HepG2 (cell line): ENCODE results near the gene PPFIA3. TPM values are rescaled to one million over a fixed set of nuclear protein-coding genes. Genes with fewer than 3 reads are reported as not detected.

Experiments
- ATF3 ChIP-seq: sonication (generic); formaldehyde crosslinking; IDR thresholded peaks from 2 replicates; pipeline ENCODE4 v1.4.0; 2020; ENCODE audit warnings: missing genetic modification reagents
- ATF5 ChIP-seq: sonication (generic); formaldehyde crosslinking; IDR thresholded peaks from 2 replicates; pipeline ENCODE4 v1.4.0; 2020; ENCODE audit warnings: mild to moderate bottlenecking, low read depth, missing genetic modification reagents
- CREB3 ChIP-seq: sonication (generic); formaldehyde crosslinking; IDR thresholded peaks from 2 replicates; pipeline ENCODE4 v1.5.0; 2020; ENCODE audit warnings: missing genetic modification reagents
- ERF ChIP-seq: IDR thresholded peaks from 2 replicates; pipeline ENCODE4 v1.6.1; 2018; ENCODE audit warnings: missing biosample characterization, missing genetic modification reagents
- GTF3A ChIP-seq: sonication (generic); formaldehyde crosslinking; conservative IDR thresholded peaks from 2 replicates; pipeline ENCODE4 v1.4.0; 2020; ENCODE audit warnings: mild to moderate bottlenecking, missing genetic modification reagents
- NFE2L2 ChIP-seq: fragments of 150-350 bp; IDR thresholded peaks from 2 replicates; pipeline ENCODE4 v1.6.1; 2014; ENCODE audit warnings: low read length
- PITX1 ChIP-seq: sonication (generic); formaldehyde crosslinking; IDR thresholded peaks from 2 replicates; pipeline ENCODE4 v1.5.1; 2020; ENCODE audit warnings: mild to moderate bottlenecking, missing genetic modification reagents
- POLR2AphosphoS2 ChIP-seq: IDR thresholded peaks from 2 replicates; pipeline ENCODE4 v1.6.1; 2011; ENCODE audit warnings: low read depth, low read length, improper control_type of control experiment
- TAF15 ChIP-seq: fragments of 200-400 bp; formaldehyde crosslinking; IDR thresholded peaks from one replicate; pipeline ENCODE4 v1.6.1; 2018; ENCODE audit warnings: mild to moderate bottlenecking, low read depth, low read length; ENCODE audit not compliant: poor library complexity, severe bottlenecking
- ZBTB4 ChIP-seq: sonication (generic); formaldehyde crosslinking; IDR thresholded peaks from 2 replicates; pipeline ENCODE4 v1.4.0; 2020; ENCODE audit warnings: missing genetic modification reagents, mild to moderate bottlenecking, borderline replicate concordance
- ZFP62 ChIP-seq: sonication (generic); formaldehyde crosslinking; IDR thresholded peaks from 2 replicates; pipeline ENCODE4 v1.4.0; 2020; ENCODE audit warnings: missing genetic modification reagents
- ZNF10 ChIP-seq: sonication (generic); formaldehyde crosslinking; IDR thresholded peaks from 2 replicates; pipeline ENCODE4 v1.4.0; 2020; ENCODE audit warnings: mild to moderate bottlenecking, low read depth, missing genetic modification reagents, borderline replicate concordance
- ZNF101 ChIP-seq: sonication (generic); formaldehyde crosslinking; IDR thresholded peaks from 2 replicates; pipeline ENCODE4 v1.4.0; 2020; ENCODE audit warnings: mild to moderate bottlenecking, low read depth, missing genetic modification reagents, borderline replicate concordance
- ZNF263 ChIP-seq: sonication (generic); formaldehyde crosslinking; IDR thresholded peaks from 2 replicates; pipeline ENCODE4 v1.4.0; 2020; ENCODE audit warnings: missing genetic modification reagents
- ZNF44 ChIP-seq: sonication (generic); formaldehyde crosslinking; IDR thresholded peaks from 2 replicates; pipeline ENCODE4 v1.5.1; 2020; ENCODE audit warnings: mild to moderate bottlenecking, missing genetic modification reagents
- ZNF570 ChIP-seq: sonication (generic); formaldehyde crosslinking; IDR thresholded peaks from 2 replicates; pipeline ENCODE4 v1.4.0; 2020; ENCODE audit warnings: mild to moderate bottlenecking, missing genetic modification reagents, borderline replicate concordance
- polyA plus RNA-seq, 8 experiments: library from polyadenylated mRNA; depleted of rRNA in 3 of 8; stranded (reverse) in 7 of 8; unstranded in 1 of 8; fragments of >200 nt; fragmentation: Illumina TruSeq in 4 of 8; extraction: Trizol in 4 of 8; gene quantifications; 2 replicates each; pipeline versions ENCODE4 v1.2.1 to v1.2.3, GENCODE V29; 2011 to 2016; ENCODE audit warnings: low read depth in 4 of 8, missing spikeins in 1 of 8, mixed read lengths in 1 of 8; ENCODE audit not compliant: insufficient read depth in 1 of 8
- total RNA-seq, 5 experiments: library from RNA; depleted of rRNA; stranded (reverse); fragments of >200 nt; fragmentation: Illumina TruSeq; extraction: Trizol; gene quantifications; 2 replicates each; pipeline ENCODE4 v1.2.3, GENCODE V29; 2016; ENCODE audit warnings: low read depth in 1 of 5
- TF ChIP-seq, protein P1 (sequence below): sonication (generic); formaldehyde crosslinking; IDR thresholded peaks from 2 replicates; pipeline ENCODE4 v1.8.1; 2023; ENCODE audit warnings: mild to moderate bottlenecking, missing genetic modification reagents, borderline replicate concordance
- TF ChIP-seq, protein P2 (sequence below): IDR thresholded peaks from 2 replicates; pipeline ENCODE4 v1.6.1; 2016; ENCODE audit warnings: missing genetic modification reagents, missing compliant biosample characterization
- TF ChIP-seq, protein P3 (sequence below): sonication (generic); formaldehyde crosslinking; IDR thresholded peaks from 2 replicates; pipeline ENCODE4 v1.4.0; 2020; ENCODE audit warnings: missing genetic modification reagents, low read depth, mild to moderate bottlenecking, borderline replicate concordance
- TF ChIP-seq, protein P4 (sequence below): sonication (generic); formaldehyde crosslinking; IDR thresholded peaks from 2 replicates; pipeline ENCODE4 v1.5.1; 2020; ENCODE audit warnings: missing genetic modification reagents, mild to moderate bottlenecking, borderline replicate concordance

Gene PPFIA3
- total and polyA plus RNA-seq, 2 of the 13 experiments (the other 11 are each of a cell fraction or from before 2014, with no cell fraction given): 6.7 to 8.6 TPM

DNA sequence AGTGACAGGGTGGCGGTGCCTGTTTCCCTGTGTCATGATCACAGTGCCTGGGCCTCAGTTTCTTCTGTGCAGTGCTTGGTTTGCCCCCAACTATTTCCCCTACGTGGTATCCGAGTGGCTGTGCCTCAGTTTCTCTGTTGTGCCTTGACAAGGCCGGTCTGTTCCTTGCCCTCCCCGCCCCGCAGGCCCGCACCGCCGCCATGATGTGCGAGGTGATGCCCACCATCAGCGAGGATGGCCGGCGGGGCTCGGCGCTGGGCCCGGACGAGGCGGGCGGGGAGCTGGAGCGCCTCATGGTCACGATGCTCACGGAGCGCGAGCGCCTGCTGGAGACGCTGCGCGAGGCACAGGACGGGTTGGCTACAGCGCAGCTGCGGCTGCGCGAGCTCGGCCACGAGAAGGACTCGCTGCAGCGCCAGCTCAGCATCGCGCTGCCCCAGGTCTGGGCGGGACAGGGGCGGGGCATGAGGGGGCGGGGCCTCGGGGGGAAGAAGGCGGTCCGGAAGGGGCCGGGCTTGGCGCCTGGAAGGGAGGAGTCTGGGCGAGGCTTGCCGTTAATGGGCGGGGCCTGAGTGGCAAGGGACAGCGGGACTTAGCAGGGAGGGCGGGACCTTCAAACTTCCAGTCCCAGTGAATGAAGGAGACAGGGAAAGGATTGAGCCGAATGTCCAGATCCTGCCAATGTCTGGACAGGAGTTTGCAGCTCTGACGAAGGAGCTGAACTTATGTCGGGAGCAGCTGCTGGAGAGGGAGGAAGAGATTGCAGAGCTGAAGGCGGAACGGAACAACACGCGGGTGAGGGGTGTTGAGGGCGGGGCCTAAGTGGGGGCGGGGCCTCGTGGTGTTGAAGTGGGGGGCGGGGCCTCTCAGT lies 8.6 kb downstream of the PPFIA3 start (continued):
- TF ChIP-seq, protein P1, sequence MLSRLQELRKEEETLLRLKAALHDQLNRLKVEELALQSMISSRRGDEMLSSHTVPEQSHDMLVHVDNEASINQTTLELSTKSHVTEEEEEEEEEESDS (CRISPR knock-in tag): peak; percentile 97
- peak; percentile 99 for TF ChIP-seq CREB3 (CRISPR knock-in tag)
- no peak; the same call in none of the 2 replicates for TF ChIP-seq ZBTB4 (CRISPR knock-in tag)
- TF ChIP-seq, protein P2, sequence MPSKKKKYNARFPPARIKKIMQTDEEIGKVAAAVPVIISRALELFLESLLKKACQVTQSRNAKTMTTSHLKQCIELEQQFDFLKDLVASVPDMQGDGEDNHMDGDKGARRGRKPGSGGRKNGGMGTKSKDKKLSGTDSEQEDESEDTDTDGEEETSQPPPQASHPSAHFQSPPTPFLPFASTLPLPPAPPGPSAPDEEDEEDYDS: peak; percentile 47; the same call in 1 of the 2 replicates
- TF ChIP-seq ZNF263 (CRISPR knock-in tag): peak; percentile 90
- TF ChIP-seq TAF15: no peak
- TF ChIP-seq, protein P3, sequence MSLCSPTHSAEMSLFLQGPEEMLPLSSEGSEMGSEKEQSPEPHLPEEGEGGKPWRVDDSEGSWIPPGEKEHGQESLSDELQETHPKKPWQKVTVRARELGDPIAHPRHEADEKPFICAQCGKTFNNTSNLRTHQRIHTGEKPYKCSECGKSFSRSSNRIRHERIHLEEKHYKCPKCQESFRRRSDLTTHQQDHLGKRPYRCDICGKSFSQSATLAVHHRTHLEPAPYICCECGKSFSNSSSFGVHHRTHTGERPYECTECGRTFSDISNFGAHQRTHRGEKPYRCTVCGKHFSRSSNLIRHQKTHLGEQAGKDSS: peak; percentile 98
- TF ChIP-seq, protein P4, sequence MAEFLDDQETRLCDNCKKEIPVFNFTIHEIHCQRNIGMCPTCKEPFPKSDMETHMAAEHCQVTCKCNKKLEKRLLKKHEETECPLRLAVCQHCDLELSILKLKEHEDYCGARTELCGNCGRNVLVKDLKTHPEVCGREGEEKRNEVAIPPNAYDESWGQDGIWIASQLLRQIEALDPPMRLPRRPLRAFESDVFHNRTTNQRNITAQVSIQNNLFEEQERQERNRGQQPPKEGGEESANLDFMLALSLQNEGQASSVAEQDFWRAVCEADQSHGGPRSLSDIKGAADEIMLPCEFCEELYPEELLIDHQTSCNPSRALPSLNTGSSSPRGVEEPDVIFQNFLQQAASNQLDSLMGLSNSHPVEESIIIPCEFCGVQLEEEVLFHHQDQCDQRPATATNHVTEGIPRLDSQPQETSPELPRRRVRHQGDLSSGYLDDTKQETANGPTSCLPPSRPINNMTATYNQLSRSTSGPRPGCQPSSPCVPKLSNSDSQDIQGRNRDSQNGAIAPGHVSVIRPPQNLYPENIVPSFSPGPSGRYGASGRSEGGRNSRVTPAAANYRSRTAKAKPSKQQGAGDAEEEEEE (CRISPR knock-in tag): no peak
- TF ChIP-seq GTF3A (CRISPR knock-in tag): no peak
- TF ChIP-seq NFE2L2: no peak
- 0 out of 2 replicates have a peak, but pooled peaks have one; percentile 93 for TF ChIP-seq ZNF570 (CRISPR knock-in tag)
- TF ChIP-seq ZNF101: peak; percentile 98
- TF ChIP-seq ATF3: peak; percentile 85
- TF ChIP-seq ZNF10 (CRISPR knock-in tag): no peak
- no peak for TF ChIP-seq POLR2AphosphoS2
- peak; percentile 98 for TF ChIP-seq ZNF44 (CRISPR knock-in tag)
- TF ChIP-seq PITX1 (CRISPR knock-in tag): peak; percentile 87
- TF ChIP-seq ZFP62: no peak
- peak; percentile 99 for TF ChIP-seq ERF (CRISPR knock-in tag)
- peak; percentile 99 for TF ChIP-seq ATF5 (CRISPR knock-in tag)
